ENCODE results near the gene LRRN4CL. TPM values are rescaled to one million over a fixed set of nuclear protein-coding genes. Genes with fewer than 3 reads are reported as not detected.

Gene LRRN4CL
- total RNA-seq, 6 experiments from 2014 or later = 0.12 TPM; not detected in 5

DNA sequence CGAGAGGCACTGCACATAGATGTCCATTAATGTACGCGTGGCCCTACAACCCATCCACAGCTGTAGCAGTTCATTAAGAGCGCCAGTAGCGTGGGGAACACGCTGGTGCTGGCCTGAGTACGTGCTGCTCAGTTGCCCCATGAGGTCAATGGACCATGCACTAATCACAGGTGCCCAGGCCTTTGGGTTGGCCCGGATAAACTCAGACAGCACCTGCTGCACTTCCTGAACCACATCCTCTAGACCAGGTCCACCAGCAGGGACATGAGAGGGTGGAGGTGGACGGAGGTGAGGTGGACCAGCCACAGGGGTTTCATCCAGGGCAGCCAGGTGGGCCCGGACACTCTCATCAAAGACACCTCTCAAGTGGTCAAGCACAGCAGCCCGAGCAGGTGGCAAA is 39.8 kb downstream of the LRRN4CL start:
- Histone ChIP-seq H3K36me3 (peaks cover 0 to 13% (median 5%) of the 10 kb centered on the region in 4 donors), H3K4me3 (no peak overlapping the region), H3K4me1 (peaks cover 0 to 29% (median 8%) of the 10 kb centered on the region in 4 donors), H3K27ac (no peak overlapping the region), H3K9me3 (no peaks in the 10 kb centered on the region), H3K27me3 (no peaks in the 10 kb centered on the region)
- 57% methylated on average over 2 of the region's 11 CpGs for WGBS (ENCODE audit: insufficient coverage, low coverage, low lambda C conversion rate, missing lambda C conversion rate)
- intact Hi-C loops (cut with DNase I) = no loop called here
- no peak for ATAC-seq
- TF ChIP-seq, protein P1, sequence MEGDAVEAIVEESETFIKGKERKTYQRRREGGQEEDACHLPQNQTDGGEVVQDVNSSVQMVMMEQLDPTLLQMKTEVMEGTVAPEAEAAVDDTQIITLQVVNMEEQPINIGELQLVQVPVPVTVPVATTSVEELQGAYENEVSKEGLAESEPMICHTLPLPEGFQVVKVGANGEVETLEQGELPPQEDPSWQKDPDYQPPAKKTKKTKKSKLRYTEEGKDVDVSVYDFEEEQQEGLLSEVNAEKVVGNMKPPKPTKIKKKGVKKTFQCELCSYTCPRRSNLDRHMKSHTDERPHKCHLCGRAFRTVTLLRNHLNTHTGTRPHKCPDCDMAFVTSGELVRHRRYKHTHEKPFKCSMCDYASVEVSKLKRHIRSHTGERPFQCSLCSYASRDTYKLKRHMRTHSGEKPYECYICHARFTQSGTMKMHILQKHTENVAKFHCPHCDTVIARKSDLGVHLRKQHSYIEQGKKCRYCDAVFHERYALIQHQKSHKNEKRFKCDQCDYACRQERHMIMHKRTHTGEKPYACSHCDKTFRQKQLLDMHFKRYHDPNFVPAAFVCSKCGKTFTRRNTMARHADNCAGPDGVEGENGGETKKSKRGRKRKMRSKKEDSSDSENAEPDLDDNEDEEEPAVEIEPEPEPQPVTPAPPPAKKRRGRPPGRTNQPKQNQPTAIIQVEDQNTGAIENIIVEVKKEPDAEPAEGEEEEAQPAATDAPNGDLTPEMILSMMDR (IDR thresholded peaks at IDR 0.05) = no peak
- TF ChIP-seq POLR2A (IDR thresholded peaks at IDR 0.05) = no peak
- DNase-seq = no peak

GRCh38 chr11:62648967-62649364 is 40.4 kb downstream of the LRRN4CL start:
- ATAC-seq (no peak), DNase-seq (peak in 1 of 3 donors; percentile 19)
- Histone ChIP-seq H3K27me3 (no peaks in the 10 kb centered on the region), H3K27ac (no peak overlapping the region), H3K4me3 (no peak overlapping the region), H3K36me3 (peaks cover 0 to 13% (median 5%) of the 10 kb centered on the region in 4 donors), H3K9me3 (no peaks in the 10 kb centered on the region), H3K4me1 (peaks cover 0 to 29% (median 8%) of the 10 kb centered on the region in 4 donors)
- no peak for TF ChIP-seq POLR2A (IDR thresholded peaks at IDR 0.05)
- TF ChIP-seq, protein P1 (IDR thresholded peaks at IDR 0.05) = no peak
- intact Hi-C loops (cut with DNase I) = no loop called here
- 75% methylated on average over 2 of the region's 11 CpGs for WGBS (ENCODE audit: insufficient coverage, low coverage, low lambda C conversion rate, missing lambda C conversion rate)

DNA sequence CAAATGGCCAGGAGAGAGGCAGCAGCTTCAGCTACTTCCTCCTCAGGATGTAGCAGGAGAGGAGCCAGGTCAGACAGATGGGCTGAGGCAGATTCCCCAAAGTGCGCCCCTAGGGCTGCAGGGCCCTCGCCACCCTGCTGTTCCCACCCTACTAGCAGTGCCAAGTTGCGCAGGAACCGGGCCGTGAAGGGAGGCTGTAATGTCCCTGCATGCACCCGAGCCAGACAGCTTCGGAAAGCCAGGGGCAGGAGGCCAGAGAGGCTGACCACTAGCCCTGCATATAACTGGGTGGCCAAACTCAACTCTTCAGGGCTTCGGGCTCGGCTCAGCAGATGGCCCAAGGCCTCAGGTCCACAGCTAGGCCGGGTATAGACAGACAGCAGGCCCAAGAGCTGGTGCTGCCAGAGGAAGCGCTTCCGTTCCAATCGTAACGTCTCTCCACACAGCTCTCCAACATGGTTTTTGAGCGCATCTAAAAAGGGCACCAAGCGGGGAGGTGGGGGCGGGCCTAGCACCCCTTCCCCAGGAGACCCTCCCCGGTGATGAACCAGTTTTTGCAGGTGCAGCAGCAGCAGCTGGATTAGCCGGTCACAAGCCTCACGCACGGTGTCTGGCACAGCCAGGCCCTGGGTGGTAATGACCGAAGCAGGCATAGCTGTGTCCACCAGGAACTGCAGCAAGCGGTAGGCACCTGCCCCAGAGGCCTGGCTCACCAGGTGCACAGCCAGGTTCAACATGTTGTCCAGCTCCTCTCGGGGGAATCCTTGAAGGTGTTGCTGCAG is 41.0 kb downstream of the LRRN4CL start:
- Histone ChIP-seq H3K27ac (no peak overlapping the region), H3K4me1 (peaks cover 0 to 29% (median 8%) of the 10 kb centered on the region in 4 donors), H3K27me3 (no peaks in the 10 kb centered on the region), H3K4me3 (no peak overlapping the region), H3K9me3 (no peaks in the 10 kb centered on the region), H3K36me3 (peaks cover 0 to 18% (median 5%) of the 10 kb centered on the region in 4 donors)
- TF ChIP-seq POLR2A (IDR thresholded peaks at IDR 0.05) = no peak
- TF ChIP-seq, protein P1 (IDR thresholded peaks at IDR 0.05) = no peak
- ATAC-seq (no peak), DNase-seq (no peak)
- WGBS (ENCODE audit: insufficient coverage, low coverage, low lambda C conversion rate, missing lambda C conversion rate) = 89% methylated on average over 6 of the region's 24 CpGs
- intact Hi-C loops (cut with DNase I) = no loop called here

DNA sequence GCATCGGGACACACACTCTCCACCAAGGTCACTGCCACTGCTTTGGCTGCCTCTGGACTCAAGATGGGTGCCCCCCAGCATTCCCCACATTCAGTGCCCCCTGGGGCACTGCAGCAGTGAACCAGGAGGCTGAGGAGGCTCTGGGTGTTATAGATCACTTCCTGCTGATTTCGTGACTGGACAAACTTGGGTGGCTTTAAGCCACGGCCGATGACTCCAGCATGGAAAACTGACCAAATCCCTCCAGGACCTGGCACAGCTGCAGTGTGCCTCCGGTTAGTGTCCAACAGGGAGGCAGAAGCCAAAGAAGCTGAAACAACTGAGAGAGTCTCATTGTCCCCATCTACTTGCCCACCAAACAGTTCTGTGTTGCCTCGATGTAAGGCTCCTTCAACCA is 41.7 kb downstream of the LRRN4CL start:
- H3K27ac ChIP-seq = no peak overlapping the region
- H3K9me3 ChIP-seq = no peaks in the 10 kb centered on the region
- no peak overlapping the region for H3K4me3 ChIP-seq
- WGBS (ENCODE audit: insufficient coverage, low coverage, low lambda C conversion rate, missing lambda C conversion rate) = 80% methylated on average over 3 of the region's 6 CpGs
- DNase-seq = no peak
- no peak for ATAC-seq
- no peaks in the 10 kb centered on the region for H3K27me3 ChIP-seq
- peaks cover 0 to 25% (median 9%) of the 10 kb centered on the region in 4 donors for H3K36me3 ChIP-seq
- peaks cover 0 to 28% (median 8%) of the 10 kb centered on the region in 4 donors for H3K4me1 ChIP-seq
- intact Hi-C loops (cut with DNase I) = no loop called here
- TF ChIP-seq POLR2A (IDR thresholded peaks at IDR 0.05) = no peak
- TF ChIP-seq, protein P1 (IDR thresholded peaks at IDR 0.05) = no peak
